Naive thymus-derived CD4-positive, alpha-beta T cell (primary cell): Measurements from ENCODE around the gene AP5Z1. TPM values are rescaled to one million over a fixed set of nuclear protein-coding genes. Genes with fewer than 3 reads are reported as not detected.

Source experiments
- ATAC-seq: fragments of 150-1000 bp; cut with Tn5 transposase; 2 replicates; pipeline ENCODE4 v1.10.0; 2021; ENCODE audit warnings: mild to moderate bottlenecking, moderate library complexity
- CTCF ChIA-PET: fragments of 350-600 bp; sonication (Branson Sonifier 250); formaldehyde crosslinking; loops from one replicate; lab custom pipeline; 2021; ENCODE audit warnings: antibody characterized with exemption; lab: Charles Lee
- POLR2A ChIA-PET: fragments of 350-600 bp; sonication (Branson Sonifier 250); formaldehyde crosslinking; loops from one replicate; lab custom pipeline; 2021; ENCODE audit warnings: antibody characterized with exemption, inconsistent platforms; lab: Charles Lee
- DNase-seq, 9 donors: peaks; one replicate each; pipeline versions ENCODE4 v3.0.0 to v3.0.0-alpha.2; 2020 to 2022; ENCODE audit warnings: mixed read lengths in 1 of 9
- H3K27ac ChIP-seq: one replicate; pipeline ENCODE4 v1.7.0; 2013; ENCODE audit warnings: mild to moderate bottlenecking, low read depth, low read length, moderate library complexity
- H3K27me3 ChIP-seq, 2 donors: one replicate each; pipeline ENCODE4 v1.7.0; 2013; ENCODE audit warnings: low read length in 2 of 2, mild to moderate bottlenecking in 2 of 2, moderate library complexity in 2 of 2; ENCODE audit not compliant: control insufficient read depth in 2 of 2, insufficient read depth in 2 of 2
- H3K36me3 ChIP-seq, 3 experiments: 1 replicate in 2 of 3; 2 replicates in 1 of 3; pipeline ENCODE4 v1.7.0; 2013; ENCODE audit warnings: low read length in 3 of 3, mild to moderate bottlenecking in 3 of 3, moderate library complexity in 1 of 3; ENCODE audit not compliant: insufficient read depth in 3 of 3, control insufficient read depth in 2 of 3
- H3K4me1 ChIP-seq, 2 donors: one replicate each; pipeline ENCODE4 v1.7.0; 2013; ENCODE audit warnings: low read length in 2 of 2, mild to moderate bottlenecking in 2 of 2, moderate library complexity in 1 of 2; ENCODE audit not compliant: control insufficient read depth in 2 of 2, insufficient read depth in 2 of 2
- H3K4me3 ChIP-seq: 2 replicates; pipeline ENCODE4 v1.7.0; 2013; ENCODE audit warnings: mild to moderate bottlenecking, low read length
- H3K9me3 ChIP-seq, 3 experiments: 1 replicate in 2 of 3; 2 replicates in 1 of 3; pipeline ENCODE4 v1.7.0; 2013; ENCODE audit warnings: low read length in 3 of 3; ENCODE audit not compliant: control insufficient read depth in 2 of 3
- H3K27ac Mint-ChIP-seq, 9 donors: one replicate each; pipeline ENCODE4 v1.8.0; 2020 to 2022; ENCODE audit warnings: mixed read lengths in 9 of 9, mild to moderate bottlenecking in 8 of 9, moderate library complexity in 5 of 9, inconsistent platforms in 2 of 9
- H3K27me3 Mint-ChIP-seq, 5 donors: one replicate each; pipeline ENCODE4 v1.8.0; 2021 to 2022; ENCODE audit warnings: mixed read lengths in 5 of 5, mild to moderate bottlenecking in 1 of 5
- H3K36me3 Mint-ChIP-seq, 5 donors: one replicate each; pipeline ENCODE4 v1.8.0; 2020 to 2022; ENCODE audit warnings: mixed read lengths in 5 of 5, mild to moderate bottlenecking in 3 of 5, inconsistent platforms in 1 of 5
- H3K4me1 Mint-ChIP-seq, 7 donors: one replicate each; pipeline ENCODE4 v1.8.0; 2020 to 2022; ENCODE audit warnings: mixed read lengths in 7 of 7, mild to moderate bottlenecking in 3 of 7, inconsistent platforms in 1 of 7
- H3K4me3 Mint-ChIP-seq, 10 donors: one replicate each; pipeline ENCODE4 v1.8.0; 2020 to 2022; ENCODE audit warnings: mild to moderate bottlenecking in 10 of 10, mixed read lengths in 10 of 10, moderate library complexity in 6 of 10, inconsistent platforms in 2 of 10
- H3K9me3 Mint-ChIP-seq, 11 donors: one replicate each; pipeline ENCODE4 v1.8.0; 2020 to 2022; ENCODE audit warnings: mixed read lengths in 11 of 11, mild to moderate bottlenecking in 4 of 11, inconsistent platforms in 1 of 11, moderate library complexity in 1 of 11
- intact Hi-C, 2 donors: fragments of 100-400 bp; cut with micrococcal nuclease; formaldehyde crosslinking; loops; one replicate each; pipeline ENCODE4 v1.15.1; 2023
- polyA plus RNA-seq, 2 donors: library from polyadenylated mRNA; unstranded; fragments of 300-500 nt; fragmentation: Illumina TruSeq; gene quantifications; one replicate each; pipeline ENCODE4 v1.2.3, GENCODE V29; 2021
- total RNA-seq, 6 experiments: library from RNA in 5 of 6; stranded (reverse) in 5 of 6; gene quantifications; 1 replicate in 5 of 6; 2 replicates in 1 of 6; pipeline ENCODE4 v1.2.3 and lab custom pipeline; 2021 to 2026

The AP5Z1 gene
- total and polyA plus RNA-seq, 7 experiments from 2014 or later = 36.7 to 114 (median 87.5) TPM

DNA sequence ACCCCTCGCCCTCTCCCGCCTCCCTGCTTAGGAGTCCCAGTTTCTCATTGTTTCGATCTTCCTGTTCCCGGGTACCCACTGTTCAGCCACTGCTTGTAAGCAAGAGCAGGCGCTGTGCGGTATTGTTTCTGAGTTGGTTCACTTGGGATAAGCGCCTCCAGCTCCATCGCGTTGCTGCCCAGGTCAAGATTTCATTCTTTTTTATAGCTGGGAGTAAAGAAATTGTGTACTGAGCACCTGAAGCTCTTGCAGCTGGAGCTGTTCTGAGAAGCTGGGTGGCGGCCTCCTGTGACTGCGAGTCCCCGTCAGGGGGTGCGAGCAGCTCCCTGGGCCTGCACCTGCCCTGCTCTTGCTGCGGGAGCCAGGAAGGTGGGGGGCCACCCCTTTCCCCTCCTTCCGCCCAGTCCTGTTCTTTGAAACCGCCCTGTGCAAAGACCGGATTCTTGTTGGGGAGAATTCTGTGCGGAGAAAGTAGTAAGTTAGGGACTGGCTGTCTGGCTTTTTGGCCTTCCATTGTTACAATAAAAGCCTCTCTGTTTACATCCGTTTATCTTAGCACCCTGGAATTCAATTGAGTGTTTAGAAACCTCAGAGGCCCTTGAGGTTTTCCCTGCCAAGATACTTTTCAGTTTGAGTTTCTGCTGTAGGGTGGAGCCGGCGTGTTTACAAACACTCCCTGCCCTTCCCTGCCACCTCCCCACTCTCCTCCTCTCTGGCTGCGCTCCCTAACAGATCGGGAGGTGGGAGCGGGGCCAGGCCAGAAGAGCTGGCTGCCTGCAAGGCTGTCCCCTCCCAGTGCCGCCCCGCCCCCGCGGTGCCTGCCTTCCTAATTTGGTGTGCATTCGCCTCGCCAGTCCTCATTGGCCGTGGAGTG lies 30.8 kb upstream of the AP5Z1 start:
- intact Hi-C loops = loop anchor here (1.0 to 10.0 kb wide), 6 partner anchors 10 to 1440 kb away; partner anchors contain the start of genes AP5Z1 (in 2 of the 2) and SDK1 (in 1 of the 2)
- Mint-ChIP-seq H3K27ac (peak overlapping the region; percentile 90 to 99 (median 96)), H3K4me3 (peak overlapping the region; percentile 84 to 92 (median 88)), H3K27me3 (no peaks in the 10 kb centered on the region), H3K4me1 (peaks cover 45 to 89% (median 79%) of the 10 kb centered on the region in 7 donors), H3K9me3 (peaks cover 0 to 2% (median 0%) of the 10 kb centered on the region in 11 donors), H3K36me3 (peaks cover 4 to 36% (median 20%) of the 10 kb centered on the region in 5 donors)
- H3K4me3 ChIP-seq = peak overlapping the region; percentile 65
- POLR2A ChIA-PET = interaction anchor here (0.6 to 5.5 kb wide), 11 partner anchors 10 to 103 kb away, joined by 3 to 43 read pairs (median 4); partner anchors contain the start of gene AP5Z1
- CTCF ChIA-PET = interaction anchor here (0.6 to 1.3 kb wide), 5 partner anchors 9 to 346 kb away, joined by 3 to 6 read pairs (median 3); no protein-coding TSS in a partner anchor
- no peaks in the 10 kb centered on the region for H3K27me3 ChIP-seq
- H3K27ac ChIP-seq = peak overlapping the region; percentile 82
- ATAC-seq = peak; percentile 76
- DNase-seq = peak; percentile 61 to 84 (median 80)
- H3K9me3 ChIP-seq = no peaks in the 10 kb centered on the region
- peaks cover 0 to 12% (median 6%) of the 10 kb centered on the region in 3 experiments for H3K36me3 ChIP-seq
- H3K4me1 ChIP-seq = peaks cover 15 to 61% of the 10 kb centered on the region in 2 donors

DNA sequence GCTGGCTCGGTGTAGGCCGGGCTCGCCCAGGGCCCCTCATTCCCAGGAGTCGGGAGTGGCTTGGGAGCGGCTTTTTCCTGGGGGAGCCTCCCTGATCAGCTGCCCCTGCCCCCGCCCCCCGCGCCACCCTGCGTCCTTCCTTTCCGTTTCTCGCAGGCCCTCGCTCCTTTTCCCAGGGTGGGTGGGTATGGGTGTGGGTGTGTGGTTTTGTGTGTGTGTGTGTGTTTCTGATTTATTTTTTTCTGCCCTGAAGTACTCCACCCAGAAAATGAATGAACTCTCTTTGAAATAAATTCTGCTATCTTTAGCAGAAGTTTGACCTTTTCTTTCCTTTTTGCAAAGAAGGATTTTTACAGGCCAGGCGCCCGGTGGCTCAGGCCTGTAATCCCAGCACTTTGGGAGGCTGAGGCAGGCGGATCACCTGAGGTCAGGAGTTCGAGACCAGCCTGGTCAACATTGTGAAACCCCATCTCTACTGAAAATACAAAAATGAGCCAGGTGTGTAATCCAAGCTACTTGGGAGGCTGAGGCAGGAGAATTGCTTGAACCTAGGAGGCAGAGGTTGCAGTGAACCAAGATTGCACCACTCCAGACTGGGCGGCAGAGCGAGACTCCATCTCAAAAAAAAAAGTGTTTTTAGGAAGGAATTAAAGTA lies 30.0 kb upstream of the AP5Z1 start:
- Histone ChIP-seq H3K4me3 (peak overlapping the region; percentile 65), H3K27me3 (no peaks in the 10 kb centered on the region), H3K4me1 (peaks cover 15 to 58% of the 10 kb centered on the region in 2 donors), H3K9me3 (no peaks in the 10 kb centered on the region), H3K36me3 (peaks cover 0 to 12% (median 6%) of the 10 kb centered on the region in 3 experiments), H3K27ac (peak overlapping the region; percentile 82)
- Mint-ChIP-seq H3K36me3 (peaks cover 4 to 33% (median 20%) of the 10 kb centered on the region in 5 donors), H3K4me1 (peaks cover 41 to 92% (median 75%) of the 10 kb centered on the region in 7 donors), H3K27ac (peak overlapping the region; percentile 90 to 99 (median 96)), H3K9me3 (peaks cover 0 to 2% (median 0%) of the 10 kb centered on the region in 11 donors), H3K27me3 (no peaks in the 10 kb centered on the region), H3K4me3 (peak overlapping the region; percentile 84 to 92 (median 88))
- ChIA-PET POLR2A (interaction anchor here (0.9 to 5.5 kb wide), 11 partner anchors 10 to 126 kb away, joined by 3 to 43 read pairs (median 4); partner anchors contain the start of gene AP5Z1), CTCF (interaction anchor here (0.7 to 1.2 kb wide), 3 partner anchors 10 to 131 kb away, joined by 3 read pairs; no protein-coding TSS in a partner anchor)
- DNase-seq = peak in 1 of 9 donors; percentile 19
- intact Hi-C loops = loop anchor here (1.0 to 10.0 kb wide), 4 partner anchors 30 to 1441 kb away; partner anchors contain the start of genes AP5Z1 (in 2 of the 2) and SDK1 (in 1 of the 2)
- ATAC-seq = peak; percentile 47

DNA sequence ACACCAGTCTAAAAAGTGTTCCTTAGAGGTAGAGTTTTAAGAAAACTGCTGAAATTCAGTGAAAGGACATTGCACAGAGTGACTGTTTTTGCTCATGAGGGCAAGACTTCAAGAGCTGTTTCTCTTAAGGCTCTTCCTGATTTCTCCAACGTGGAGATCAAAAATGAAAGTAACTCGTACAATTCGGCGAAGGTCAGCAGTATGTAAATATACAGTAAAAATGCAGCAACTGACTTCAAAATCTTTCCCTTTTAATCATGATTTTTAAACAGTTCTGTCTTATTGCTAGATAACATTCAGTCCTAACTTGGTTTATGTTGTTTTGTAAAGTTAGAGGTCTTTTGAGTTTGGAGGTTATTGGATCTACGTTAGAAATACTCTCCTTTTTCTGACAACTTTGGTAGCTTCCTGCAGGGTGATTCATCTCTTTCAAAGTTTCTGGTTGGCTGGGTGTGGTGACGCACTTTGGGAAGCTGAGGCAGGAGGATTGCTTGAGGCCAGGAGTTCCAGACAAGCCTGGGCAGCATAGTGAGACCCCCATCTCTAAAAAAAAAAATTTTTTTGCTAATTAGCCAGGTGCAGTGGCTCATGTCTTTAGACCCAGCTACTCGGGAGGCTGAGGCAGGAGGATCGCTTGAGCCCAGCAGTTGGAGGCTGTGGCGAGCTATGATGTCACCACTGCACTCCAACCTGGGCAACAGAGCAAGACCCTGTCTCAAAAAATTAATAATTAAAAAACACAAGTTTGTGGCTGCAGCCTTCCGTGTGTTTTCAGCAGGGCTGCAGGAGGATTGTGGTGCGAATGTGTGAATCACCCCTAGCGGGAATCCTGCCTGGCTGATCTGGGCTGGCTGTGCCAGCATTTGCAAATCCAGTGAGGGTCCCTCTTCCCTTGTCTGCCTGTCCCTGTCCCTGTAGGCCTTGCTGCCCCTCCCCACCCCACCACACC lies 29.2 kb upstream of the AP5Z1 start:
- peak overlapping the region; percentile 84 to 92 (median 88) for H3K4me3 Mint-ChIP-seq
- peaks cover 15 to 58% of the 10 kb centered on the region in 2 donors for H3K4me1 ChIP-seq

DNA sequence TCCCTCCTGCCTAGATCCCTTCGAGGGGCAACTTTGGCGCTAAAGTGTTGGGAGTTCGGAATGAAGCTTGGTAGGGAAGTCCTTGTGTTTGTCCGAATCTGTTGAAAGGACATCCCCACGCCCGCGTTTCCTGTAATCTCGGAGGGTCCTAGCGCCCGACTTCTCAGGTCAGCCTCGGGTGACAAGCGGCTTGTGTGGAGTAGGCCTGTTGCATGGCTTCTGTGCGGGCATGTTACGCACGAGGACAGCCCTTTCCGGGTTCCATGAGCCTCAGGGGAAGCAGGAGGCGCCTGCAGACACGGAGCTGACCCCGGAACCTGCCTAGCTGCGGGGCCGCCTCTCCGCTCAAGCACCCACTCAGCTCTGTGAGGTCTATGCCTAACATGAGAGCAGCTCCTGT lies 28.4 kb upstream of the AP5Z1 start:
- Mint-ChIP-seq H3K27me3 (no peaks in the 10 kb centered on the region), H3K27ac (peak overlapping the region; percentile 83 to 99 (median 96)), H3K9me3 (peaks cover 0 to 2% (median 0%) of the 10 kb centered on the region in 11 donors), H3K36me3 (peaks cover 0 to 25% (median 15%) of the 10 kb centered on the region in 5 donors), H3K4me1 (peaks cover 35 to 85% (median 68%) of the 10 kb centered on the region in 7 donors), H3K4me3 (peak overlapping the region in 9 of 10 donors; percentile 25 to 91 (median 76))
- intact Hi-C loops = loop anchor here in 1 of 2 donors (10.0 kb wide), 1 partner anchor 1442 kb away; the partner anchor contains the start of gene SDK1
- no peak for ATAC-seq
- ChIA-PET CTCF (interaction anchor here (0.9 to 1.2 kb wide), 4 partner anchors 13 to 133 kb away, joined by 3 read pairs; partner anchors contain the start of gene AP5Z1), POLR2A (interaction anchor here (1.1 to 5.5 kb wide), 6 partner anchors 22 to 128 kb away, joined by 3 to 43 read pairs (median 6); partner anchors contain the start of genes AP5Z1 and FOXK1)
- Histone ChIP-seq H3K27ac (peak overlapping the region; percentile 82), H3K9me3 (no peaks in the 10 kb centered on the region), H3K4me3 (no peak overlapping the region), H3K4me1 (peaks cover 15 to 58% of the 10 kb centered on the region in 2 donors), H3K36me3 (peaks cover 0 to 17% (median 6%) of the 10 kb centered on the region in 3 experiments), H3K27me3 (no peaks in the 10 kb centered on the region)
- no peak for DNase-seq

More for the DNA sequence above, 29.2 kb upstream of the AP5Z1 start:
- ATAC-seq = no peak
- peaks cover 0 to 14% (median 6%) of the 10 kb centered on the region in 3 experiments for H3K36me3 ChIP-seq
- Mint-ChIP-seq H3K27me3 (no peaks in the 10 kb centered on the region), H3K9me3 (peaks cover 0 to 2% (median 0%) of the 10 kb centered on the region in 11 donors), H3K36me3 (peaks cover 4 to 30% (median 20%) of the 10 kb centered on the region in 5 donors), H3K27ac (peak overlapping the region; percentile 90 to 99 (median 96)), H3K4me1 (peaks cover 41 to 91% (median 73%) of the 10 kb centered on the region in 7 donors)
- peak overlapping the region; percentile 82 for H3K27ac ChIP-seq
- ChIA-PET CTCF (interaction anchor here (0.7 to 1.2 kb wide), 4 partner anchors 12 to 132 kb away, joined by 3 read pairs; no protein-coding TSS in a partner anchor), POLR2A (interaction anchor here (0.8 to 5.5 kb wide), 11 partner anchors 11 to 127 kb away, joined by 3 to 43 read pairs (median 3); partner anchors contain the start of gene AP5Z1)
- H3K4me3 ChIP-seq = peak overlapping the region; percentile 65
- H3K9me3 ChIP-seq = no peaks in the 10 kb centered on the region
- no peaks in the 10 kb centered on the region for H3K27me3 ChIP-seq
- intact Hi-C loops = loop anchor here (1.0 to 10.0 kb wide), 5 partner anchors 8 to 1441 kb away; partner anchors contain the start of genes AP5Z1 (in 2 of the 2) and SDK1 (in 1 of the 2)
- peak in 5 of 9 donors; percentile 34 to 47 (median 42) for DNase-seq

DNA sequence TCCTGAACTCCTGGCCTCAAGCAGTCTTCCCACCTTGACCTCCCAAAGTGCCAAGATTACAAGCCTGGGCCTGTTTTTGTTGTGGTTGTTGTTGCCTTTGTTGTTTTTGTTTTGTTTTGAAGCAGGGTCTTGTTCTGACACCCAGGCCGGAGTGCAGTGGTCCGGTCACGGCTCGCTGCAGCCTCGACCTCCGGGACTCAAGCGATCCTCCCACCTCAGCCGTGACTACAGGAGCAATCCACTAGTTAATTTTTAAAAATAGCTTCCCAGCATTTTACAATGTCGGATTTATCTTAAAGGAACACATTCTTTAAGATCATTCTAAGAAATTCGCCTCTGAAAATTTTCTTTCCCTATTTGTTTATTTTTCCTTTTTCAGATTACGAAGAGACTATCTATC lies 27.7 kb upstream of the AP5Z1 start:
- intact Hi-C loops = loop anchor here in 1 of 2 donors (10.0 kb wide), 1 partner anchor 1443 kb away; the partner anchor contains the start of gene SDK1
- peaks cover 15 to 55% of the 10 kb centered on the region in 2 donors for H3K4me1 ChIP-seq
- H3K27ac ChIP-seq = peak overlapping the region; percentile 82
- DNase-seq (no peak), ATAC-seq (no peak)
- ChIA-PET POLR2A (interaction anchor here (0.9 to 5.5 kb wide), 5 partner anchors 22 to 106 kb away, joined by 3 to 43 read pairs (median 6); partner anchors contain the start of genes AP5Z1 and FOXK1), CTCF (interaction anchor here (0.9 kb wide), 2 partner anchors 26 to 28 kb away, joined by 3 read pairs; partner anchors contain the start of gene AP5Z1)
- H3K27me3 ChIP-seq = no peaks in the 10 kb centered on the region
- Mint-ChIP-seq H3K4me3 (peak overlapping the region; percentile 59 to 91 (median 76)), H3K27me3 (no peaks in the 10 kb centered on the region), H3K4me1 (peaks cover 35 to 83% (median 63%) of the 10 kb centered on the region in 7 donors), H3K36me3 (peaks cover 0 to 20% (median 10%) of the 10 kb centered on the region in 5 donors), H3K27ac (peak overlapping the region; percentile 90 to 99 (median 96)), H3K9me3 (peaks cover 0 to 2% (median 0%) of the 10 kb centered on the region in 11 donors)
- no peaks in the 10 kb centered on the region for H3K9me3 ChIP-seq
- H3K36me3 ChIP-seq = peaks cover 0 to 10% (median 6%) of the 10 kb centered on the region in 3 experiments
- no peak overlapping the region for H3K4me3 ChIP-seq
